Measurements from ENCODE around the gene KLF1. TPM values are rescaled to one million over a fixed set of nuclear protein-coding genes. Genes with fewer than 3 reads are reported as not detected.

KLF1 gene
- total RNA-seq, result not detected in 2 replicates

DNA sequence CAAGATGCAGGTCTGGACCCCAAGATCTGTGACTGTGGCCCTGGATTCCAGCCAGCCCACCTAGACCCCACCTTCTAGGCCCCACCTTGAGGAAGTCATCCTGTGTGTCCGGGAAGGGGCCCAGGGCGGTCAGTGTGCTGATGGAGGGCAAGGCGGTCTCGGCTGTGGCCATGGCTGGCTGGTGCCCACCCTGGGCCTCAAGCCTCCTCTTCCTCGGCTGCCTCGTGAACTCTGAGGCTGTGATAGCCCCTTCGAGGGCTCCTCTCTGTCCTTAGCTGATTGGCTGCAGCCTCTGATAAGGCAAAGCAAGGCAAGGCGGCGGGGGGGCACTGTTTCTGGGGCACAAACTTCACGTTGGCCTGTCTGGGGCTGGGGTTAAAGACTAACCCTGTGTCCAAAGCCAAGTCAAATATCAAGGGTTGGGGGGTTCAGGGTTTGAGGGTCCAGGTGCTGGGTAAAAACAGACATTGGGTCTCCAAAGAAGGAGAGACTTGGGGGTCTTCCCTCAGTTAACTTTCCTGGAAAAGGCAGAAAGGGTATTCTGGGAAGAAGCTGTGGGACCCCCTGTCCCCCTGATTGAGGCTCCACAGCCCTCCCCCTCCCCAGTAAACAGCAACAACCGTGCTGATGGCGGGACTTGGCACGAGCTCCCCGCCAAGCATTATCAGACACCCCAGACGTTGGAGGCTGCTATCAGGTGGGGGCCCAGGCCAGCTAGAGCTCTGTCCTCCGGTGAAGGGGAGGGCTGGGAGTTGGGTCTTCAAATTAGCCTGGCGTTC lies at the start of gene KLF1:
Gene KLF1, minus strand, starts transcription at position 233 of the 779 bp plus-strand sequence. Its CDS starts 61 bp downstream, at position 172.

DNA sequence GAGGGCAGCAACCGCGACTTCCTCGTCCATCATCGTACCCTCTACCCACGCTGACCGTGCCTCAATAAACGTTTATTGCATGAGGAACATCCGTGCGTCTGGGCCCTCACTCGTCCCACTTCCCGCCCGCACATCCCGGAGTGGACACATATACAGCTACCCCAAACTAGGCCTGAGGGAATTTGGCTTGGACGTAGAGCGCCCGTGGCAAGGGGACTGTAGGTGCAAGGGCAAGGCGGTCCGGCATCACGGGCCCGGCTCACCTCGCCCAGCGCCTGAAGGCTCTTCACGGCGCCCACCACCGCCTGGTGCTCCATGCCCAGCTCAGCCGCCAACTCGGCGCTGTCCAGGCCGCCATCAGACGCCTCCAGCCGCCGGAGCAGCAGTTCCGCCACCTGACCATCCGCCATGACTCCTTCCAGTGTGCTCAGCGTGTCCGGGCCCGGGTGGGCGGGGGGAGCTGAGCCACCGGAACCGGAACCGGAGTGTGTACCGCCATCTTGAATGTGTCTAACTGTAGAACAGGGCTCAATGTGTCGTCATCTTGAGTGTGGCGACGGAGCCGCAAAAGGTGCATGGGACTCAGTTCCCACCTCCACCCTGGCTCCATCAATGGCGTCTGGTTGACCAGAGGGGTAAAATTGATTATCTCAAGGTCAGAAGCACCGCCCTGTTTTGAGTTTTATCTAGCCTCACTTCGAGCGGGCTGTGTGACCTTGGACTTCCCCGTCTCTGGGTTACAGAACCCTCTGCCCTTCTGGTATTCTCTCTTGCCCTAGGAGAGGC lies 46.5 kb upstream of the KLF1 start, which contains the start of gene FARSA:
Gene FARSA, minus strand, starts transcription at position 425 of the 786 bp plus-strand sequence. Its CDS starts 15 bp downstream, at position 410.

DNA sequence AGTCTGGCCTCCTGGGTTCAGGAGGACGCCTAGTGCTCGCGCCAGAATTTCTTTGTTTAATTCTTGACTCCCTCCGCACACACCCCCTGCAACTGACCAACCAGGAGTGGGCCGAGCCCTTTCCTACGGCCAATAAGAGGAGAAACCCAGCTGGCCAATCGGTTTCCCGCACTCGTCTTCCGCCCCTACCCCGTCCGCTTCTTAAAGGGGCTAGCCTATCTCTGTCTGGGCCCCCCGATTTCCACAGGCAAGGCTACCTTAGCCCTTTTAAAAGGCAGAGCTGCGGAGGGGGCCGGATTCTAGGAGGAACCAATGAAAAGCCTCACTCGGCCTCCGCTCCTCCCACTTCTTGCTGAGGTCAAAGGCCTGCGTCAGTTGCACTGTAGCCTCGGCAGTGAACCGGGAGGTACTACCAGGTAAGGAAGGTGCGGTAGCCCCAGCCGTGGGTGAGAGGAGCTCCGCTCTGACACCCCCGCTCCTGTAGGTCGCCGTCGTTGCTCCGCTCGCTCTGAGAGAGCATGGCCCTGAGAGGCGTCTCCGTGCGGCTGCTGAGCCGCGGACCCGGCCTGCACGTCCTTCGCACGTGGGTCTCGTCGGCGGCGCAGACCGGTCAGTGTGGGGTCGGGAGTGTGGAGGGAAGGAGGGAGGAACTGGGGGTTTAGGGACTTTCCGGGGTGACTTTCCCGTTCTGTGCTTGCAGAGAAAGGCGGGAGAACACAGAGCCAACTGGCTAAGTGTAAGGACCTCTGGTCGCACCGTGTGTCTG lies 4.0 kb upstream of the KLF1 start, which contains the start of gene GCDH:
Gene GCDH, plus strand, starts transcription at position 374 of the 766 bp plus-strand sequence. Its CDS starts 145 bp downstream, at position 519.

DNA sequence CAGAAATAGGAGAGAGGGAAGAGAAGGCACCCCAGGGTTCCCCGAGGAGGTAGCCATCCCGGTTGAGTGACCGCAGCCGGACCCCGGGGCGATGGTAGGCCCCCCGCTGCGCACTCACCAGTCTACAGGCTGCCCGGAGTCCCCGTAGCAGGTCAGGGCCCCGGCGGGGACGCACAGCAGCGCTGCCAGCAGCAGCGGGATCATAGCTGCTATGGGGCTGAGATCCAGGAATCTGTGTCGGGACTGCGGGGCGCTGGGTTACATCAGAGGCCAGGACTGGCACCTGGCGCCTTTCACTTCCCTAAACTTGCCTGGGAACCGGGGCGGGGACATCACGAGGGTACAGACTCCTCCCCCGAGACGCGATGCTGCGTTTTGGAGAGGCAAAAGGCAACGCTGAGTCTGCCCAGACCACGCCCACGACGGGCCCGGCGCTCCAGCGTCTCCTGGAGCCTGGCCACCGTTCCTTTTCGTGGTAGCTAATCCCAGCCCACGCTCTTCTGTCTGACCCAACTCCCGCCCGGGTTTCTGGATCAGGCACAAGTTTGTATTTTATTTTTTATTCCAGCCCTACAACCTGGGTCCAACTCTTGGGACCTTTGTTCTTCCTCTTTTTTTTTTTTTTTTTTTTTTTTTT lies 5.7 kb downstream of the KLF1 start, which contains the start of gene DNASE2:
Gene DNASE2, minus strand, starts transcription at position 278 of the 637 bp plus-strand sequence. Its CDS starts 74 bp downstream, at position 204.

DNA sequence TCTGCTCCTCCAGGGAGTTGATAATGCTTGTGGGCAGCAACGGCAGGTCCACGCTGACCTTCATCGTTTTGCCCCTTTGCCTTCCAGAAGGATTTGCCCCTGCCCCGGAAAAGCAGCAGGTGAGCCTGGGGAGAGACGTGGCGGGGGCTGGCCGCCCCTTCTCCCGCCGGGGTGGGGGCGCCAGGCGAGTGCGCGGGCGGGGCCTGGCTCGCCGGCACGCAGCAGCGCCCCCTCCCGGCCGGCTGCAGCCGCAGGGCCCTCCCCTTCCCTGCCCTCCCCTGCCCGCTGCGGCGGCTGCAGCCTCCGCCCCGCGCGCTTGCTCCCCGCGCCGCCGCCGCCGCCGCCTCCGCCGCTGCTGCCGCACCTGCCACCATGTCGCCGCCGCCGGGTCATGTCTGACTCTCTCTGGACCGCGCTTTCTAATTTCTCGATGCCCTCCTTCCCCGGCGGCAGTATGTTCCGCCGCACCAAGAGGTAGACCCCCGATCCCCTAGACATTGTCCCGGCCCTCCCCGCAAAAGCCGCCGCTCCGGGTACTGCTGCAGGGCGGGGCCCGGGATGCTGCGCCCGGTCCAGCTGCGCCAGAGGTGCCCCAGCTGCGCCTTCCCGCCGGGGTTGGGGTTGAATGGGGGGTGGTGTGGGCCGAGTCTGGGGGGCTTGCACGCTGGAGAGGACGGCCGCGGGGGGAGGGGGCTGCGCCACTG lies 48.7 kb downstream of the KLF1 start, which contains the start of gene MAST1:
Gene MAST1, plus strand, starts transcription at position 334 of the 704 bp plus-strand sequence. Its CDS starts 58 bp downstream, at position 392.

DNA sequence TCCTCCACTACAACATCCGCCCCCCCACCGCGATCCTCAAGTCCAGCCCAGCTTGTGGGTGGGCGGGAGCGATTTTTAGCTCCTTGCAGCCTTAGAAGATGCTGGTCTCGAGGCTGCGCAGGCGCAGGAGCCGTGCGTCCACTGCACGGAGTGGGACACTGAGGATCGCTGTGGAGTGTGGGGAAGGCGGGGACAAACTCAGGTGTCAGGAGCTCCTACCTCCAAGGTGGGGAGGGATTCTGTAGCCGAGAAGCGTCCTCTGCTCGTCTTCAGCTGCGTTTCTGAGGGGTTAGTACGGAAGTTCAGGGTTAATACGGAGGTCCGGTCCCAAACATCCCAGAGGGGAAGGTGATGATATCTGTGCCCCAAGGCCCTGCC lies 52.4 kb downstream of the KLF1 start, which contains the start of gene RTBDN:
Gene RTBDN, minus strand, starts transcription at position 14 of the 378 bp plus-strand sequence. CDS start 4,600 bp downstream, outside the sequence.

Small RNA genes within 50 kb of the gene (small RNA-seq; reads per million reads assigned to genes)
- gene MIR5695 (0.86 reads per million, percentile 50 among the genes with 10 or more reads in this experiment), gene MIR6794 (not detected)

Other genes starting within 250 kb of the KLF1 start
- gene MAN2B1, start 220.5 kb downstream of the KLF1 start, total RNA-seq, result 41.6 and 50.6 TPM in 2 replicates
- gene WDR83, start 220.4 kb downstream of the KLF1 start, total RNA-seq, result 9.0 and 9.1 TPM in 2 replicates
- 59.3 and 66.4 TPM in 2 replicates for gene DHPS, start 205.3 kb downstream of the KLF1 start, total RNA-seq
- not detected in 2 replicates for gene GNG14, start 199.2 kb downstream of the KLF1 start, total RNA-seq
- gene FBXW9, start 190.6 kb downstream of the KLF1 start, total RNA-seq, result 15.7 and 19.8 TPM in 2 replicates
- gene TNPO2, start 163.3 kb downstream of the KLF1 start, total RNA-seq, result 39.5 and 59.7 TPM in 2 replicates
- gene TRIR, start 152.5 kb downstream of the KLF1 start, total RNA-seq, result 111 and 226 TPM in 2 replicates
- 76.6 and 122 TPM in 2 replicates for gene GET3, start 149.7 kb downstream of the KLF1 start, total RNA-seq
- not detected in 2 replicates for gene BEST2, start 135.4 kb downstream of the KLF1 start, total RNA-seq
- gene HOOK2, start 111.6 kb downstream of the KLF1 start, total RNA-seq, result 24.1 and 41.6 TPM in 2 replicates
- gene JUNB, start 95.7 kb downstream of the KLF1 start, total RNA-seq, result 91.9 and 180 TPM in 2 replicates
- 190 and 206 TPM in 2 replicates for gene PRDX2, start 85.4 kb downstream of the KLF1 start, total RNA-seq
- not detected in 2 replicates for gene THSD8, start 85.1 kb downstream of the KLF1 start, total RNA-seq
- 13.3 and 21.5 TPM in 2 replicates for gene RNASEH2A, start 80.6 kb downstream of the KLF1 start, total RNA-seq
- gene RTBDN, start 52.6 kb downstream of the KLF1 start, total RNA-seq, result not detected in 2 replicates
- gene MAST1, start 48.7 kb downstream of the KLF1 start, total RNA-seq, result under 0.01 and 0.43 TPM in 2 replicates
- gene DNASE2, start 5.8 kb downstream of the KLF1 start, total RNA-seq, result 28.7 and 30.7 TPM in 2 replicates
- 17.7 and 42.1 TPM in 2 replicates for gene GCDH, start 4.0 kb upstream of the KLF1 start, total RNA-seq
- gene SYCE2, start 32.1 kb upstream of the KLF1 start, total RNA-seq, result 0.39 TPM in 1 of 2 replicates, not detected in the other
- 47.1 and 54.3 TPM in 2 replicates for gene FARSA, start 46.5 kb upstream of the KLF1 start, total RNA-seq
- 1,956 and 2,934 TPM in 2 replicates for gene CALR, start 51.4 kb upstream of the KLF1 start, total RNA-seq
- gene RAD23A, start 58.7 kb upstream of the KLF1 start, total RNA-seq, result 61.2 and 89.9 TPM in 2 replicates
- 13.0 and 18.3 TPM in 2 replicates for gene GADD45GIP1, start 70.0 kb upstream of the KLF1 start, total RNA-seq
- gene DAND5, start 82.4 kb upstream of the KLF1 start, total RNA-seq, result 0.11 TPM in 1 of 2 replicates, not detected in the other
- 2.6 and 5.9 TPM in 2 replicates for gene NFIX, start 108.3 kb upstream of the KLF1 start, total RNA-seq
- gene LYL1, start 215.7 kb upstream of the KLF1 start, total RNA-seq, result 3.1 and 3.5 TPM in 2 replicates
- gene TRMT1, start 229.5 kb upstream of the KLF1 start, total RNA-seq, result 22.8 and 34.9 TPM in 2 replicates
- 58.1 and 69.6 TPM in 2 replicates for gene NACC1, start 231.1 kb upstream of the KLF1 start, total RNA-seq